CD4-positive, alpha-beta T cell treated with Interleukin-17A for 4 hours (primary cell): Measurements from ENCODE around the gene HGFAC.

Experiments
- DNase-seq: peaks from one replicate; pipeline ENCODE4 v3.0.0-alpha.2; 2020; ENCODE audit warnings: mixed read lengths

The HGFAC gene

DNA sequence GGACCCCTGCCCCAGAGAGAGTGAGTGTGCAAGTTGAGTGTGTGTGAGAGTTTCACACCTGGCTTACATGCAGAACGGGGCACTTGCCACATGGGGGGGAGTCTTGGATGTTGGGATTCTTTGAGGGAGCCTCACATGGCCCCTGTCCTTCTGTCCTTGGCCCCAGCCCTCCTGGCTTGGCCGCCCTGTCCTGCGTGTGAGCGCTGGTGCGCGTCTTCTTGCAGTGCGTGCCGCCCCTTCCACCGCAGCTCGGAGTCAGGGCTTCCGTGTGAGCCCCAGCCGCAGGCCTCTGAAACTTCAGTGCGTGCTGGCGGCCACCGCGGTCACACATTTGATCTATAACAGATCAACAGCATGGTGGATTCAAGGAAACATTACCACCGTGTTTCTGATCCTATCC lies 30.1 kb upstream of the HGFAC start:
- DNase-seq, result no peak

DNA sequence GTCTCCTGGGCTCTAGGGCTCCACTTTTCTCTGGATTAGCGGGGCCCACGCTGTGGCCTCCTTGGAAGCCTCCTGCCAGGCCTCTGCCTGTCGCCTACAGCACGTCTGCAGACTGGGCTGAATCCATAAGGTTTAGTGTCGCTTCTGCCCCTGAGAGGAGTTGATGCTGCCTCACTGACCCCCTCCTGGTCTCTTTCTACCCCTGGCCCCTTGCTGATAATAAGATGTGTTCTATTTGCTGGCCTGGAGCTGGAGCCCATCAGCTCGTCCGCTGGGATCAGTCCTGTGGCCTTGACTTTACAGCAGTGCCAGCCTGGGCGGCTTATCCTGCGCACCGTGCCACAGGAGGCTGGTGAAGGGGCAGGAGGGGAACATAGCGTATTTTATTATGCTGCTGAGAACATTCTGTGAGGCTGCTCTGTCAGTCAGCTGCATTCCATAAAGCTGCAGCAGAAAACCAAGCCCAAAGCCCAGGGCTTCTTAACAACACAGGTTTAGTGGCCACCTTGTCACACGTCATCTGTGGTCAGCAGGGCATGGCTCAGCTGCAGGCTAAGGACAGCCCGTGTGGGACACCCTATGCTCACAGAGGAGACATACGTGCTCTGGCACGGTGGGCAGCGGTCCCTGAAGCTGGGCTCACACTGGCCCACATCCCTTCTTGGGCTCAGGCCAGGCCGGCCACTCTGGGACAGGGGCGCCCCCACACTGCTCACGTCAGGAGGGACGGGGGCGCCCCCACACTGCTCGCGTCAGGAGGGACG lies 29.3 kb upstream of the HGFAC start:
- DNase-seq, result no peak

DNA sequence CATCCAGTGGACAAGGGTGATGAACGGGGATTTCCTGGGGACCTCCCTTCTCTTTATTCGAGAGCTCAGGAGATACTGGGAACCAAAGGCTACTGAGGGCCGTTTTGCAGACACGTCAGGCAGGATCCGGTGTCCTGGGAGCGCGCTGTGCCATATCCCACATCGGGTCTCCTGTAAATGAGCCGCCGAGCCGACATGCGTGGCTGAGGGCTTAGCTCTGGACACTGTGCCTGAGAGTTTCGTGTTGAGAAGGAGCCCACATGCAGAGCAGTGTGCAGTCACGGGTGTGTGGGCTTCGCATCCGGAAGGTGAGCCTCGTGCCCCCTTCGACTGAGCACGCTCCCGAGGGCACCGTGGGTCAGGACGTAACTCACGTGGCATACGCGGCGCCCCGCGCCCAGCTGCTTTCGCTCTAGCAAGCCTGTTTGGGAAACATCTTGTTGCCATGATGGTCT lies 28.5 kb upstream of the HGFAC start:
- DNase-seq, result no peak

DNA sequence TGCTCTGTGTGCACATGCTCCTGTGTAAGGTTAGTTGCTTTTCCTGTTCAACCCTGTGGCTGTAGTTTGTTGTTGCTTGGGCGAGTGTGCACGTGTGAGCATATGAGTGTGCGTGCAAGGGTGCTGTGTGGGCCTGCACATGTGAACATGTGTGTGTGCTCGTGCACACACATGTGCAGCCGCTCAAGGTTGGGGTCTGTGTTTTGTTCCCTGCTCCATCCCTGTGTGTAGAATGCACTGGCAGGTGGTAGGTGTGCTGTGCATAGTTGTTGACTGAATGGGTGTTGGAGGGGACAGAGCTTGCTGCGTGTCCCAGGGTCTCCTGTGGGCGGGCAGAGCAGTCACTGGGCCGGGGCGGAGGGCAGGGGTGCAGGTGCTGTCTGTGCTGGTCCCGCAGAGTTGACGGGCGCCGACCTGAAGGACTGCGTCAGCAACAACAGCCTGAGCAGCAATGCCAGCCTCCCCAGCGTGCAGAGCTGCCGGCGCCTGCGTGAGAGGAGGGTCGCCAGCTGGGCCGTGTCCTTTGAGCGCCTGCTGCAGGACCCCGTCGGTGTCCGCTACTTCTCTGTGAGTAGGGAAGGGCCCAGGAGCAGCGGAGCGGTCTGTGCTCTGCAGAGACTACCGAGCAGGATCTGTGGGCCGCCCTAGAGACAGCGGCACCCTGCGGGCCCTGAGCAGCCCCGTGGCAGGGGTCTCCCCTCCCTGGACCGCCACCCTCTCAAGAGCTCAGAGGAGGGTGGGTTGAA lies 27.9 kb upstream of the HGFAC start:
- DNase-seq, result no peak

DNA sequence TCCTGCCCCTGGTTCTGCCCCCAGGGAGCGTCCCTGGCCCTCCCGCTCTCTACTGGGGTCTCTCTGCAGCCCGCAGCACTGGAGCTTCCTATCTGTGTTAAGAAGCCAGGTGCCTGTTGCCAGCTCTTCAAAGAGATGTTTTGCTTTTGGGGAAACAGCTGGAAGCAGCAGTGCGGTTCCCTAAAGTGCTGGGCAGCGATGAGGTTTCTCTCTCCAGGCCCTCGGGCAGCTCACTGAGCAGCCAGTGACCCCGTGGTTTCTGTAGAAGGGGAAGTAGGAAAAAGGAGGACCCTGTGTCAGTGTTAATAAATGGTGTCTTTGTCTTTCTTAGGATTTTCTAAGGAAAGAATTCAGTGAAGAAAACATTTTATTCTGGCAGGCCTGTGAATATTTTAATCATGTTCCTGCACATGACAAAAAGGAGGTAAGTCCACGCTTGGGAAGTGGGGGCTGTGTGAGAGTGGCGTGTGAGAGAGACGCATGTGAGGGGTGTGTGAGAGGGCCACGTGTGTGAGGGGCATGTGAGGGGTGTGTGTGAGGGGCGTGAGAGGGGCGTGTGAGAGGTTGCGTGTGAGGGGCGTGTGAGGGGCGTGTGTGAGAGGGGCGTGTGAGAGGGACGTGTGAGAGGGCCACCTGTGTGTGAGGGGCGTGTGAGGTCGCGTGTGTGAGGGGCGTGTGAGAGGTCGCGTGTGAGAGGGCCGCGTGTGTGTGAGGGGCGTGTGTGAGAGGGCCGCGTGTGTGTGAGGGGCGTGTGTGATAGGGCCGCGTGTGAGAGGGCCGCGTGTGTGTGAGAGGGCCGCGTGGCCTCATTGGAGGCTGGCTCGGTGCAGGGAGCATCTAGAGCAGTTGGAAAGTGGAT lies 27.1 kb upstream of the HGFAC start:
- DNase-seq, result no peak

DNA sequence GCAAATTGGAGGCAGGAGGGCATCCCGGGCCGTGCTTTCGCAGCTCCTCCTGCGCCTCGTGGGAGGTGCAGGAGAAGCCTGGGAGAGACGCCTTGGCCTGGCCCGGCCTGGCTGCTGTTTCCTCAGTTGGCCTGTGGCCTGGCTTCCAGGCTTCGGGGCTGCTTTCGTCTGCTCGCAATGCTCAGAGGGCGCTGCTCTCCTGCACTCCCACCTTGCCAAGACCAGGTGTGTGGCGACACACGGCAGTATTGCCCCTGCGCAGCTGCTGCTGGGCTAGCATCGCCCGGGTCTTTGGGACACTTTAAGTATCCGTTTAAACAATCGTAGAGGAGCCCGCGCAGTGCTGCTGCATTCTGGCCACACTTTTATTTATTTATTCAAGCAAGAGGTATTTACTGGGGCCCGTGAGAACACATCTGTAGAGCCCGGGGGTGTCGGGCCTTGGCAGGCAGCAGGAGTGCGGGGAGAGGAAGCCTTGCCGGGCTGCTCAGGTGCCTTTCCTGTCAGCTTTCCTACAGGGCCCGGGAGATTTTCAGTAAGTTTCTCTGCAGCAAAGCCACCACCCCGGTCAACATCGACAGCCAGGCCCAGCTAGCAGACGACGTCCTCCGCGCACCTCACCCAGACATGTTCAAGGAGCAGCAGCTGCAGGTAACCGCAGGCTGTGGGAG lies 26.2 kb upstream of the HGFAC start:
- DNase-seq, result no peak

DNA sequence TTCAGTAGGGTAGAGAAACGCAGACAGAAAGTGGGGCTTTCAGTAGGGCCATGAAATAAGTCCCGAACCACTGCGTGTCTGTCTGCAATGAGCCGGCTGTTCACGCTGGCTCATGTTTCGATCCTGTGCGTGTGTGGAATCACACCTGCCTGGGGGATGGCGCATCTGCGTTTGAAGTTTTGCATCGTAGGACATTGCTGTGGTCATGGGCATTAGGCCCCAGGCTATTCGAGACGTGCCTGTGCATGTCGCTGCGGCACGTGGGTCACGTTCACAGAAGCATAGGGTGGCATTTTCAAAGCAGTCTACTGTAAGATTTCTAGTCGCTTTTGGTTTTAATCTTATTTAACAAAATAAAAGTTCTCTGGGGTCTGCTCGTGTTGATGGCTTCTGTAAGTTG lies 25.5 kb upstream of the HGFAC start:
- no peak for DNase-seq

DNA sequence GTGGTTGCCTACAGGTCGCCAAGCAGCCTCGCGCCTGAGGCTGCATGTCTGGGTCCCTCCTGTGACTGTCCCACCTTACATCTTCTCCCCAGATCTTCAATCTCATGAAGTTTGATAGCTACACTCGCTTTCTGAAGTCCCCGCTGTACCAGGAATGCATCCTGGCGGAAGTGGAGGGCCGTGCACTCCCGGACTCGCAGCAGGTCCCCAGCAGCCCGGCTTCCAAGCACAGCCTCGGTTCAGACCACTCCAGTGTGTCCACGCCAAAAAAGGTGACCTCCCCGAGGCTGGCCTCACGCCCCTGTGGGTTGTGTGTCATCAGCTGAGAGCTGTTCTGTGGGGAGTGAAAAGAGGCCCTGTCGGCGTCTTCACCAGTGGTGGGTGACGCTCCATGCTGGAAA lies 24.9 kb upstream of the HGFAC start:
- no peak for DNase-seq

DNA sequence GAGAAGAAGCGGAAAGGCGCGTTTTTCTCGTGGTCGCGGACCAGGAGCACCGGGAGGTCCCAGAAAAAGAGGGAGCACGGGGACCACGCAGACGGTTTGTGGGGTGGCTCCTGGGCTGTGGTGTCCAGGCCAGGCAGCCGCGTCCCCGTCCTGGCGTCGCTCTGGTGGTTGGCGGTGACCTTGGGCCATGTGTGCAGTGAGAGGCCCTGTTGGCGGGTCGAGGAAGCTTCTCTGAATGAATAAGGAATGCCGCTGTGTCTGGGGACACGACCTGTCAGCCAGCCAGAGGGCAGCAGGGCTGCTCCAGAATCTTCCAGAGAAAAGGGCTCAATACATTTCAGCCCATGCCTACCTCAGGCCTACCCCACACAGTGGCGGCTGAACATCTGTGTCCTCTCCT lies 24.3 kb upstream of the HGFAC start:
- no peak for DNase-seq

DNA sequence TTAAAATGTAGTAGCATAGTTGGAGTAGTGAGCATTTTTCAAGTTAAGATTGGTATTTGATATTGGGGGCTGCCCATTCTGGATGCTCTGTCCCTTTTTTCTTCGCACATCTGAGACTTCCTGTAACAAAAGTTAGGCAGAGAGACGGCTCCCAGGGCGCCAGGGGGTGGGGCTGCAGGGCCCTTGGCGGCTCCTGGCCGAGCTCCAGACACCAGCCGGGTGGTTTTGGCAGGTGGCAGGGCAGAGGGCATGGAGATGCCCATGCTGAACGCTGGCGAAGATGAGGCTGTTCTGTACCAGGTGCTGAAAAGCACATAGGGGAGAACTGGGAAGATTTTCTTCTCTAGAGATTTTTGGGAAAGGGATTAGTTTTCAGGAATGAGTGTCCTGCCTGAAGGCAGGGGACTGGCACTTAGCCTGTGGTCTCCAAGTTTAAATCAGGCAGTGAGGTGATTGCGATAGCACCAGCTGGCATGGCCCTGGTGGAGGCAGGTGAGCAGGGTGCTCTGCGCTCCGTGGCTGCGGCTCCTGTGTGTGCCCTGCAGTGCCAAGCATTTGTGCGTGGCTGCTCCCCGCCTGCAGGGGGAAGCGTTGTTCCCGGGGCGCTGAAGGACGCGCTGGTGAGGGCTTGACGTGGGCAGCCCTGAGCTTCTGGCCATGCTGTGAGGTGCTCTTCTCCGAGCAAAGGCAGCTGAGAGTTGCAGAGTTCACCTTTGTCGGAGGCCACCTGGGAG lies 23.6 kb upstream of the HGFAC start:
- DNase-seq, result no peak

DNA sequence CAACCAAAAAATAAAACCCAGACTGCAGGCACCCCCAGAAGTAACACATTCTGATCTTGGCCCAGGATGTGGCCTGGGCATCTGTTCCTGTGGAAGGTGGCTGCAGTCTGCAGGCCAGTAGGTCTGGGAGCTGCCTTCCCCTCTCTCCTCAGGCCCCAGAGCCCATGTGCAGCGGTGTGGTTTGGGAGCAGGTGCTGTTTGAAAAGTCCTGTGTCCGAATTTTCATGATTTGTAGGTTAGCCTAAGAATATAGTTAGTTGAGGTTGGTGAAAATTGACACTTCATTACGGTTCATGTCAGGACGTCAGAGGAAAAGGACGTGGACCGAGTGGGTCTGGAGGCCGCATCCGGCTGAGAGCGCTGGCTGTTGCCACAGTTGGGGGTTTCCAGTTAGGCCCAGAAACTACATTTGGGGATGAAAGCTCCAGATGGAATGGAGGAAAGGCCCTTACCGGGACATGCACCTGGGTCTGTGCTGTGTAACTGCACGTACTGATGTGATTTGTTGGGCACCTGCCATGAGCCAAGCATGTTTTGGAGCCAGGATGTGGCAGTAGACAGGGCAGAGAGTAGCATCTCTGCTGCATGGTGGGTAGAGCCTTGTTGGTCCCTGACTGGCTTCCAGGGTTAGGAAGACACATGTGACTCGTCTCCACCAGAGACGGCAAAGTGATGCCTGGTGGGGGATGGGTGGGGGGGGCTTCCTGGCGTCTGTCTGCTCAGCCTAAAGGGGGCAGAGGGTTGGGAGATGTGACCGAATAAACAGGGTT lies 21.7 kb upstream of the HGFAC start:
- no peak for DNase-seq

DNA sequence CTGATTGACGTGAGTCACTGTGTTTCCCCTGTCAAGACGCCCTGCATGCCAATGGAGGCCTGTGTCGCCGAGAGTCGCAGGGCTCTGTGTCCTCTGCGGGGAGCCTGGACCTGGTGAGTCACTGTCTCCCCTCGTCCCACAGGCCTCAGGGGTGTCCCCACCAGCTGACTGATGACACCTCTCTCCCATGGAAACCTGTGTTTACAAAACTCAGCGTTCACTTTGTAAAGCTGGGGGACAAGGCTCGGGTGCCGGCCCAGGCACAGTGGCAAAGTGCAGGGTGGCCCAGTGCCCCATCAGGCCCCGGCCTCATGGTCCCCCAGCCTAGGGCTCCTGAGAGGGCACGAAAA lies 21.2 kb upstream of the HGFAC start:
- no peak for DNase-seq

DNA sequence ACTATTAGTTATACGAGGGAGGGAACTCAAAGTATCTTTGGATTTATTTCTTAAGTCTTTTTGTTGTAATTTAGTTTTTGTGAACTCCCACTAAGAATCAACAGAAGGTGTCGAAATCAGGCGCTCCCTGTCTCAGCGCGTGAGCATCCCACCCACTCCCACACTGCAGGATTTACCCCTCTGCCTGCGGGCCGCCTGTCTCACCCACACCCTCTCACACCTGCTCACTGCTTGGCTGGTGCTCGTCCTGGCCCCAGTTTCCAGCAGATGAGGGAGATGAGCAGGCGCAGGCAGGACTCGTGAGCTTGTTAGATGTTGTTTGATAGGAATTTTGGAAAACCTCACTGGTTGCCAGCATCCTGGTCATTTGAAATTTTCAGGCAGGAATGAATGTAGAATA lies 20.8 kb upstream of the HGFAC start:
- no peak for DNase-seq

DNA sequence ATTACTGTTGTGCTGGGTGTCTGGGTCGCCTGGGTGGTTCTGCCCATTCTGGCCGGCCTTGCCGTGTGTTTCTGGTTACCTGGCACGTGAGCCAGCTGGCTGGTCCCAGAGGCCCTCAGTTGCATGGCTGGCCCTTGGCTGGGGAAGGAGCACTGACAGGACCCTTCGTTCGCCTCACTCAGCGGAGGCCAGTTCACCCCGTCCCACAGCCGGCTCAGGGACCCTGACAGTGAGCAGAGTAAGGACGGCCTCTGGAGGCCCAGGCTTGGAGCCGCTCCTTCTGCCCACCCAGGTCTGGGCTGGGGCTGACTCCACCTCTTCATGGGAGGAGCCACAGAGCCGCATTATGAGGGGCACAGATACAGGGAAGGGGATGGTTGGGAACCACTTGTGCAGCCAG lies 20.3 kb upstream of the HGFAC start:
- DNase-seq, result no peak

DNA sequence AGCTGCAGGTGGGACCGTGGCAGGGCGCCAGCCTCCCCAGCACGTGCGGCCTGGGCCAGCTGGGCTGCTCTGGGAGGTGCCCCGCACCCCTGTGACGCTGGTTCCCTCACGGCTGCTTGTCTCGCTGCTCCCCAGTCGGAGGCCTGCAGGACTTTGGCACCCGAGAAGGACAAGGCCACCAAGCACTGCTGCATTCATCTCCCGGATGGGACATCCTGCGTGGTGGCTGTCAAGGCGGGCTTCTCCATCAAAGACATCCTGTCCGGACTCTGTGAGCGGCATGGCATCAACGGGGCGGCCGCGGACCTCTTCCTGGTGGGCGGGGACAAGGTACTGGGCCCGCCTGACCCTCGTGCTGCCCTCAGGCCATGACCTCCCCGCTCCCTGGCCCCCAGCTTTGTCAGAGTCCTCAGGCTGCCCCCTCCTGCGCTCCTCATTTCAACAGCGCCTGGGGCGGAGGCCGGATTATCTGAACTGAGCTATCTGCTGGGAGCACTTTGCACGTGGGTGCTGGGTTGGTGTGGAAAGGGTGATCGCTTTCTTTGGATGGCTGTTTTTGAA lies 19.4 kb upstream of the HGFAC start:
- DNase-seq, result no peak

DNA sequence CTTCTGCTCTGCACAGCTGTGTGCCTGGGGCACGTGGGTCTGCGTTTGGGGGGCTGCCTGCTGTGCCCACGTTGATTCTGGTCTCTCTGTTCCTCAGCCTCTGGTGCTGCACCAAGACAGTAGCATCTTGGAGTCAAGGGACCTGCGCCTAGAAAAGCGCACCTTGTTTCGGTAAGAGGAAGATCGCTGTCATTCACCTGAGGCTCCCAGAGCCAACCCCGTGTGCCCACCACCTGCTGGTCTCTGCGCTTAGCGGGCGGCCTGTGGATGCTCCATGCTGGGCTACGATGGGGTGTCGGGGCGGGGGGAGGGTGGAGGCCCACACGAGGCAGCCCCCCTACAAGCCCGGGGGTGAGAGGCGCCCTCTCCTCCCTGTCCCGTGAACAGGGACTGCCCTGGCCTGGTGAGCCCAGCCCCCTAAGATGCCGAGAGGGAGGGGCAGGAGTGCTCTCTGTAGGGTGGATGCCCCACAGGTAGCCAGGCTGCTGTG lies 18.9 kb upstream of the HGFAC start:
- no peak for DNase-seq

DNA sequence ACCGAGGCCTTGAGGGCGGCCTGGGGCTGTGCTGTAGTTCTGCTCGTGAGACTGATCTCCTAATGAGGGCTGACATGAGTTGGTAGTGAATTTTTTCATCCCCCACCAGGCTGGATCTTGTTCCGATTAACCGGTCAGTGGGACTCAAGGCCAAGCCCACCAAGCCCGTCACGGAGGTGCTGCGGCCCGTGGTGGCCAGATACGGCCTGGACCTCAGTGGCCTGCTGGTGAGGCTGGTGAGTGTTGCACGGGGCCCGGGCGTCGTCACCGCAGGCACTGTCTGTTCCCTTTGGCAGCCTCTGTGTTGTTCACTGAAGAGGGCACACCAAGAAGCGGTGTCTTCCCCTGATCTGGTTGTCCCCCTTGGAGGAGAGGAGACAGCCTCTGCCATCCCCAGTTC lies 18.4 kb upstream of the HGFAC start:
- DNase-seq, result no peak

DNA sequence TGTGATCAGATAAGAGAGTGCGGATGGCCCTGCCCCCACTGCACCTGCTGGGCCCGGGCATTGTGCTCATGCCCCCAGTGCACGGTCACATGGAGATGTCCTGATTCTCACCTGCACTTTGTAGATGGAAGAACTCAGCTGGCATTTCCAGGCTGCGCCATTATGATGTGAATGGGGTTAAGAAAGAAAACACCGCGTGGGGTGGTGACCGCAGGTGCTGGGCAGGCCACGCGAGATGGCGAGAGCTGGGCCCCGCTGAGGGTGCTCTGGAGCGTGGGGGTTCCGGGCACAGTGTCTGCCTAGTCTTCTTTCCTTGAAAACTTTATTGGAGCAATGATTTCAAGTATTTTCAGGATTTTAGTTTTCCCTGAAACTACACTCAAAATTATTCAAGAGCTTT lies 17.8 kb upstream of the HGFAC start:
- no peak for DNase-seq

DNA sequence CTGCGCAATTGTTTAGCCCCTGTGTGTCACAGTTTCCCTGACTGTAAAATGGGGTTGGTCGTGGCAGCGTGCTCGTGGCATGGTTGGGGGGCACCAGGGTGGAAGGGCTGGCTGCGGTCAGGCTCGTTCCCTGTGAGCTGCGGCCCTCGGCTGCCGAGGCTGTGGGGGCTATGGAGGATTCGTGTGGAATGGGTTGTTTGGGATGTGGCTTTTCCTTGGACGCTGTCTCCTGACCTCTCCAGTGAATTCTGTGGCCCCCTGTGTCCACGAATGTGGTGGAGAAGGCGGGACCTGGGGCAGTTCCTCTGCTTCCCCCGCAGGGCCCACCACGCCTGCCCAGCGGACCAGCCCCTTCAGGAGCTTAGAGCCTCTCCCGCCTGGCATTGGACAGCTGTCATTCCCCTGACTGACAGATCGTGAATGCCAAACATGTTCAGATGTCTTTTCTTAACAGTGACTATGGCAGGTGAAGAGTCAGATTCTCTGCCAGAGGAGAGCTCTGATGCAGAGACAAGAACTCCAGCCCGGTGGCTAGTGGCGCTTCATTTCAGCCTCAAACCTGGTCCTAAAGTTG lies 17.2 kb upstream of the HGFAC start:
- DNase-seq, result no peak

DNA sequence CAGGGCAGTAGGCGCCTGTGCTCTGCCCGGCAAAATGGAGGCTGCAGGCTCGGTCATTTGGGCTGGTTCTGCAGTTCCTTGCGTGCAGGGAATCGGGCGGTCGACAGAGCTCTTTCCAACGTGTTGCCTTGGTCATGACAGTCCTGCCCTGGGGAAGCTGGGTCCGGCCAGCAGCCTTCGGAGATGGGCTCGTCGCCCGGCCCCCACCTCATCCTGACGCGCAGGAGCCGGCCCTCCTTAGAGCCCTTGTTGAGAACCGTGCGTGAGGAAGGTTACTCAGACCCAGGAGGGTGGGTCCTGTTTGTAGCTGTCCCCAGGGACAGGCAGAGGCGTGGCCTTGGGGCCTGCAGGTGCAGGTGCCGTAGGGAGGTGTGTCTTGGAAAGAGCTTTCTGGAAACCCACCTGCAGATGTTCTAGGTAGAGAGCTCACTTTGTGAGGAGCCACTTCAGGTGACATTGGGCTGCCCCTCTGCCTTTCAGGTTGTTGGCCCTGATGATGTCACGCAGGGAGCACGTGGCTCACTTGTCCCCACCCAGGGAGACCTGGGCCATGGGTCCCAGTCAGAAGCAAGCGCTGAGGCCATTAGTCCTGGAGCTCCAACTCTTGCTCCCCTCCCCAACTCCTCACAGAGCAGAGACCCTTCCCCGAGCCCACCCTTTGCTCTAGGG lies 15.2 kb upstream of the HGFAC start:
- no peak for DNase-seq
